ENCODE data around the gene KHSRP. TPM values are rescaled to one million over a fixed set of nuclear protein-coding genes. Genes with fewer than 3 reads are reported as not detected.

Gene KHSRP
- total RNA-seq, 2 experiments from 2014 or later, result 366 to 370 TPM

GRCh38 chr19:6452223-6452614 is 27.6 kb upstream of the KHSRP start:
- Mint-ChIP-seq H3K4me1 (ENCODE audit: low read depth) (no peaks in the 10 kb centered on the region), H3K9me3 (peaks cover 19% of the 10 kb centered on the region), H3K27me3 (no peaks in the 10 kb centered on the region), H3K36me3 (ENCODE audit: low read depth) (peaks cover 33% of the 10 kb centered on the region), H3K4me3 (no peak overlapping the region), H3K27ac (no peak overlapping the region)
- DNase-seq, result no peak
- no peak for ATAC-seq
- ChIA-PET POLR2A (interaction anchor here (0.6 to 2.3 kb wide), 2 partner anchors 26 to 36 kb away, joined by 3 to 5 read pairs; no protein-coding TSS in a partner anchor), CTCF (no interaction called here)
- intact Hi-C loops (cut with micrococcal nuclease), result no loop called here
- TF ChIP-seq CTCF (IDR thresholded peaks at IDR 0.05), result no peak

GRCh38 chr19:6451583-6452222 is 27.1 kb upstream of the KHSRP start:
- no peak for DNase-seq
- Mint-ChIP-seq H3K36me3 (ENCODE audit: low read depth) (peaks cover 33% of the 10 kb centered on the region), H3K4me1 (ENCODE audit: low read depth) (no peaks in the 10 kb centered on the region), H3K9me3 (peaks cover 19% of the 10 kb centered on the region), H3K4me3 (no peak overlapping the region), H3K27ac (no peak overlapping the region), H3K27me3 (no peaks in the 10 kb centered on the region)
- ChIA-PET POLR2A (interaction anchor here (0.6 to 2.3 kb wide), 2 partner anchors 26 to 36 kb away, joined by 3 to 5 read pairs; no protein-coding TSS in a partner anchor), CTCF (no interaction called here)
- no peak for ATAC-seq
- intact Hi-C loops (cut with micrococcal nuclease), result no loop called here
- no peak for TF ChIP-seq CTCF (IDR thresholded peaks at IDR 0.05)

GRCh38 chr19:6450166-6450565 is 25.6 kb upstream of the KHSRP start:
- Mint-ChIP-seq H3K4me1 (ENCODE audit: low read depth) (no peaks in the 10 kb centered on the region), H3K27me3 (no peaks in the 10 kb centered on the region), H3K4me3 (no peak overlapping the region), H3K27ac (no peak overlapping the region), H3K36me3 (ENCODE audit: low read depth) (peaks cover 24% of the 10 kb centered on the region), H3K9me3 (peaks cover 15% of the 10 kb centered on the region)
- no peak for TF ChIP-seq CTCF (IDR thresholded peaks at IDR 0.05)
- ChIA-PET POLR2A (interaction anchor here (0.6 kb wide), 1 partner anchor 18 kb away, joined by 3 read pairs; no protein-coding TSS in a partner anchor), CTCF (no interaction called here)
- ATAC-seq, result no peak
- intact Hi-C loops (cut with micrococcal nuclease), result no loop called here
- no peak for DNase-seq

GRCh38 chr19:6448045-6448444 is 23.4 kb upstream of the KHSRP start:
- no peaks in the 10 kb centered on the region for H3K27me3 Mint-ChIP-seq
- no peaks in the 10 kb centered on the region for H3K9me3 Mint-ChIP-seq
- POLR2A ChIA-PET, result no interaction called here
- no peak for TF ChIP-seq CTCF (IDR thresholded peaks at IDR 0.05)
- intact Hi-C loops (cut with micrococcal nuclease), result no loop called here
- CTCF ChIA-PET, result no interaction called here
- H3K4me1 Mint-ChIP-seq (ENCODE audit: low read depth), result no peaks in the 10 kb centered on the region
- H3K4me3 Mint-ChIP-seq, result no peak overlapping the region
- DNase-seq, result no peak
- no peak for ATAC-seq
- H3K27ac Mint-ChIP-seq, result no peak overlapping the region
- H3K36me3 Mint-ChIP-seq (ENCODE audit: low read depth), result peaks cover 6% of the 10 kb centered on the region

GRCh38 chr19:6446452-6446851 is 21.8 kb upstream of the KHSRP start:
- no peak for ATAC-seq
- no peak for TF ChIP-seq CTCF (IDR thresholded peaks at IDR 0.05)
- Mint-ChIP-seq H3K27me3 (no peaks in the 10 kb centered on the region), H3K36me3 (ENCODE audit: low read depth) (peaks cover 2% of the 10 kb centered on the region), H3K4me3 (no peak overlapping the region), H3K4me1 (ENCODE audit: low read depth) (no peaks in the 10 kb centered on the region), H3K27ac (no peak overlapping the region), H3K9me3 (no peaks in the 10 kb centered on the region)
- CTCF ChIA-PET, result no interaction called here
- intact Hi-C loops (cut with micrococcal nuclease), result no loop called here
- DNase-seq, result no peak
- POLR2A ChIA-PET, result no interaction called here

Measured in activated CD8-positive, alpha-beta T cell treated with anti-CD3 and anti-CD28 coated beads for 36 hours (primary cell).